LNCAP (cell line): ENCODE results near the gene FICD.
A peak's percentile ranks its signal among the peaks of the same experiment; 100 is the strongest.

ENCODE experiments used
- CTCF ChIP-seq: fragments of 450-650 bp; IDR thresholded peaks from 2 replicates; pipeline ENCODE4 v1.5.1; 2017; ENCODE audit warnings: mild to moderate bottlenecking

The FICD gene

DNA sequence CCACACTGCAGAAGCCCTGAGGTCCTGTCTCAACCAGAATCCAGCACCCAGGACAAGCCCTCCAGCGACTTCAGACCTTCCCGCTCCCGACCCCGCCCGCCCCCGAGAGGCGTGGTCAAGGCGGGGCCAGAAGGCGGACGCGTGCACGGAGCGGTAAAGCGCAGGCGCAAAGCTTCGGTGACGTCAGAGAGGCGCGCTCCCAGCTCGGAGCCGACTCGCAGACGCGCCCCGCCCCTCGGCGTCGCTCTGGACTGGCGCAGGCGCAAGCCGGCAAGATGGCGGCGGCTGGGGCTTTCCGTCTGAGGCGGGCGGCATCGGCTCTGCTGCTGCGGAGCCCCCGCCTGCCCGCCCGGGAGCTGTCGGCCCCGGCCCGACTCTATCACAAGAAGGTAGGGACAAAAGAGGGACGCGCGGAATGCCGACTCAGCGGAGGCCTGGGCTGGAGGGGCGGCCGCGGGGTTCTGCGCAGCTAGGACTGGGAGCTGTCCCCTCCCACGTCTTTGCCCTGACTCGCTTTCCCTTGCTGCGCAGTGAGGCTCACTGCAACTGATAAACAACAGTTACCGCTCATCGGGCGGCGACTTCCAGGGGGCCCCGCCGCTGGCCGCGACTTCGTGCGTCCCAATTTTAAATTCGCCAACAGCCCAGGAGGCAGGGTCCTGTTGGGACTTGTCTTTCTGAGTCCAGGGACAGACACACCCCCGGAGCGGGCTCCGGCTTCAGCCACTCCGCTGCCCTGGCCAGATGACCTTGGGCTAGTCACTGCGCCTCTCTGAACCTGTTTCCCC is 47.5 kb downstream of the FICD start, which contains the start of gene ISCU:
TSS of gene ISCU (plus strand) at position 249 of the 788 bp plus-strand sequence. CDS start at position 276, 27 bp downstream.
- TF ChIP-seq CTCF = no peak

GRCh38 chr12:108563136-108563803 is 48.2 kb downstream of the FICD start:
- peak; percentile 91 for TF ChIP-seq CTCF

DNA sequence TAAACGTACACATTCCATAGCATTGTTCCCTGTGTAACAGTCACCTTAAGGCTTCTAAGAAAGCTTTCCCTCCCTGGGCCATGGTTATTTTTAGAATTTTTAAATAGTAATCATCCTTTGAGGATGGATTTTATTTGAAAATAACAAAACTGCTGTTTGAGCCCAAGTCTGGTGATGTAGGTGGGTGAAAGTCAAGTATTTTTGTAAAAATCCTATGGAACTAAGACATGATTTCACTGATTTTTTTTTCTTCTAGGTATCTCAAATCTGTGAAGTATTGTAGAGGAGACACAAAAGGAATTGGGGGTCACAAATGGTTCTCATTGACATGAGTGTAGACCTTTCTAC is 48.7 kb downstream of the FICD start:
- no peak for TF ChIP-seq CTCF

- TF ChIP-seq CTCF = no peak
Measured at GRCh38 chr12:108564724-108565123, 49.6 kb downstream of the FICD start.

DNA sequence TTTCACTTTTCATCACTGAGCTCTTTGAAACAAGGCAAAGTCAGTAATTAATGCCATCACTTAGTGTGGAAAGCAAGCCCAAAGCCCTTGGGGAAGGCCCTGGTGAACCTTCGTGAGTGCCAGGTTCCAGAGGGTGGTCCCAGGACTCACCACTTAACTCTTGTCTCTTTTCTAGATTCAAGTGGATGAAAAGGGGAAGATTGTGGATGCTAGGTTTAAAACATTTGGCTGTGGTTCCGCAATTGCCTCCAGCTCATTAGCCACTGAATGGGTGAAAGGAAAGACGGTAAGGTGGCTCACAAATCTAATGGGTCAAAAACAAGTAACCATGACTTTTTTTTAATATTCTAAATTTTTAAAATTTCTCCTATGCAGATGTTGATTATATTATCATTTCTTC is 50.1 kb downstream of the FICD start:
- no peak for TF ChIP-seq CTCF

- TF ChIP-seq CTCF = no peak
Measured at GRCh38 chr12:108565976-108566375, 50.9 kb downstream of the FICD start.

DNA sequence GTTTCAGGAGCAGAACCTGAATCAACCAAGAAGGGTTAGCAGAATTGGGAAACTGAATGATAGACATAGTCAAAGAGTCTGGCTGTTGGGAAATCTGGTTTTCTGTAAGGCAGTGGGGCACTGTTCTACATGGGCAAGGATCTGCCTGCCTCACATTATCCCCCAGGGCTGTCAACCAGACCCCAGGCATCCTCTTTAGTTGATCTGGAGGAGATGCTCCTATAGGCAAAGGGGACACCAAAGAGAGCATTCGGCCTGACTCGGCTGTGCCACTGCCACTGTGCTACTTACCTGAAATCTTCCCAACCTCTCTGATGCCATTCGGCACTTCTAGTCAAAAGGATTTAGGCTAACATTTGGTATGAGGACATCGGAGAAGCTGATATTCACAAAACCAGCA is 51.4 kb downstream of the FICD start:
- no peak for TF ChIP-seq CTCF
